ENCODE measurements around the gene TMEM255B. TPM values are rescaled to one million over a fixed set of nuclear protein-coding genes. Genes with fewer than 3 reads are reported as not detected.

The TMEM255B gene
- total RNA-seq, 1 donor from 2014 or later = 20.6 TPM

DNA sequence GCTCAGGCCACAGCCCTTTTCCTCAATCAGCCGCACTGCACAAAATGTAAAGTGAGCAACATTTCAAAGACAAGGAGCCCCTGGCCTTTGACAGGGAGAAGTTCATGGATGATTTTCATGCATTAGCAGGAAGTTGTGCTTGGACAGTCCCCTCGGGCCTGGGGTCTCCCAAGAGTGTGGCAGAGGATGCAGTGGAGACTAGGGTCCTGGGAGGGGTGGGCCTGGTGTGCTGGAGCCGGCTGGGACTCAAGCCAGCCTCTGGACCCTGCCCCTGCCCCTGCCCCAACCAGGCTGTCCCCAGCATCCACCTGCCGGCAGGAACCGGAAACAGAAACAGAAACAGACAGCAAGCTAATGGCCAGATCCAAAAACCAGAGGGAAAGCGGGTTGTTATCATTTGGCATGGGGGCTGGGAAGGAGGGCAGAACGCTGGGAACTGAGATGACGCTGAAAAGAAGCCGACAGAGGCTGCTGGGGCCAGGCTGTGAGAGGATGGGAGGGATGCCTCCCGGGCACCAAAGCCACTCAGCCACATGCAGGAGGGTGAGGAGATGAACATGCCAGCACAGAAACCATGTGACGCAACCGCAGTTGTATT is 102.5 kb downstream of the TMEM255B start:
- peak; percentile 39 for DNase-seq (ENCODE audit: low spot score)

DNA sequence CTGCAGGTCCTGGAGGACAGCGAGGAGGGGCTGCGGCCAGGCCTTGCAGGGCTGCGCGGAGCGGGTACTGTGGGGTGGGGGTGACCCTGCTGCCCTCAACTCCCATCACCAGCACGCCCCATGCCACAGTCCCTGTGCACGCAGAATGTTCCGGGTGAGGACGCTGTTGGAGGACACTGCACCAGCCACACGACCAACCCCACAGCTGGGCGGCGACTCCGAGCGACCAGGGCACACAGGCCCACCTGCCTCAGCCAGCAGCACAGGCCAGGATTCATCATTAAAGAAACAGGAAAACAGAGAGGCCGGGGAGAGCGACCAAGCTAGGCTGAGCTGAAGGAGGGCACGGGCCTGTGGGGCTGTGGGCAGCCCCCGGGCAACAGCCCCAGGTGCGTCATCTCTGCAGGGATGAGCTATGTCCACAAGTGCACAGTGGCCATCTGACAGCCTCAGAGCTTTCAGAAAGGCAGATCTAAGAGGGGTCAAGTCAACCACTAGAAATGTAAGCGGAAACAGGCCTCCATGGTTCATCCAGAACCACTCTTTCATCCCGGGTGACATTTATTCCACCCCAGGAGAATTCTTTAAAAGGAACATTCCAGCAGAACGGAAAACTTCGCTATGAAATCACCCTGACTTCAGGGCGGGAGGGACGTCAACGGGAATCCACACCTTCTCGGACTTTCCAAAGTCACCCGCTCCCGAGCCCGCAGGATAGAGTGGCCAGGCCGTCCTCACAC is 103.3 kb downstream of the TMEM255B start:
- peak; percentile 45 for DNase-seq (ENCODE audit: low spot score)

DNA sequence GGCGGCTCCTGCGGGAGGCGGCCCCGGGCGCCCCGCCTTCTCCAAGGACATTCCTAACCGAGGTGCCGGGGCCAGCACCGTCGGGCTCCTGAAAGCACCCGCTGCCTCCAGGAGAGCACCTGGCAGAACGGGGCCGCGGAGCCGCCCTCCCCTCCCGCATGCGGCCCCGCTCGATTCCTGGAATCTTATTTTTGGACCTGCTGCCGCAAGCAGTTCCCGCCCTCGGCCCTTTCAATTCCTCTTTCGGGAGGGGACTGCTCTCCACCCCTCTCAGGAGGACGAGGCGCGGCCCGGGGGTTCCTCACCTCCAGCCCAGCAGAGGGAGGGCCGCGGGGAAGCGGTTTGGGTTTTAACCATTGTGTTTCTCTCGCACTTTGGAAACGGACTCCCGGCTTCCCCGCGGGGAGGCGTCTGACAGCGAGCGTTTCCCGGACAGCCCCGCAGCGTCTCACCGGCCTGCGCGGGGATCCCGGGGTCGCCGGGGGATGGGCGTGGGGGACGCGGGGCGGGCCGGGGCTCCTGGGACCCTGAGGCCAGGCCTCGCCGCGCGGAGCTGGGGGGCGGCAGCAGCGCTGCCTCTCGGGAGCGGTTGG is 104.0 kb downstream of the TMEM255B start:
- peak; percentile 73 for DNase-seq (ENCODE audit: low spot score)

DNA sequence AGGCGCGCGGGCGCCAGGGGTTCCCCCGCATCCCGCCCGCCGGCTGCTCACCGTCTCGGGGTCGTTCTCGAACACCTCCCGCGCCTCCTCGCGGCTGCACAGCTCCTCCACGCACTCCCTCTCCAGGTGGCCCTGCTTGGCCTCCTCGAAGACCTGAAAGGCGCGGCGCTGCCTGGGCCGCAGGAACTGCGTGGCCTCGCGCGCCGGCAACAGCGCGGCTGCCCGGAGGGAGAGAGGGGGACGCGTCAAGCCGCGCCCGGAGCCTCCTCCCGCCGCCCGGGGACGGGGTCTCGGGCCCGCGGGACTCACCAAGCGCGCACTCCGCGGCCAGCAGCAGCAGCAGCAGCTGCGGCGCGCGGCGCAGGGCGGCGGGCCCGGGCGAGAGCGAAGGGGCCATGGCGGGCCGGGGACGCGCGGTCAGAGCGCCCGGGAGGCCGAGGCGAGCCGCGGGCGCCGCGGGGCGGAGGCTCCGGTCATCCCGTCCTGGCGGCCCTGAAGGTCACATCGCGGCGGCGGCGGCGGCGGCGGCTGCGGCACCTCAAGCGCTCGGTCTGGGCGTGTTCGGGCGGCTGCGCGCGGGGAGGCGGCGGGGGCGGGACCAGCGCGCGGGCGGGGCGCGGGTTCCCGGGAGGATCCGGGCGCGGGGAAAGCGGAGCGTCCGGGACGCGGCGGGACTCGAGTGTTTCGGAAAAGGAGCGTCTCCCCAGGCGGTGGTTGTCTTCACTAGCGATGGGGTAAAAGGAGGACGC is 104.7 kb downstream of the TMEM255B start, which contains the start of gene GAS6:
GAS6 (minus strand) TSS at position 553 of the 749 bp plus-strand sequence; CDS start at position 397, 156 bp downstream.
- DNase-seq (ENCODE audit: low spot score) = peak; percentile 57

DNA sequence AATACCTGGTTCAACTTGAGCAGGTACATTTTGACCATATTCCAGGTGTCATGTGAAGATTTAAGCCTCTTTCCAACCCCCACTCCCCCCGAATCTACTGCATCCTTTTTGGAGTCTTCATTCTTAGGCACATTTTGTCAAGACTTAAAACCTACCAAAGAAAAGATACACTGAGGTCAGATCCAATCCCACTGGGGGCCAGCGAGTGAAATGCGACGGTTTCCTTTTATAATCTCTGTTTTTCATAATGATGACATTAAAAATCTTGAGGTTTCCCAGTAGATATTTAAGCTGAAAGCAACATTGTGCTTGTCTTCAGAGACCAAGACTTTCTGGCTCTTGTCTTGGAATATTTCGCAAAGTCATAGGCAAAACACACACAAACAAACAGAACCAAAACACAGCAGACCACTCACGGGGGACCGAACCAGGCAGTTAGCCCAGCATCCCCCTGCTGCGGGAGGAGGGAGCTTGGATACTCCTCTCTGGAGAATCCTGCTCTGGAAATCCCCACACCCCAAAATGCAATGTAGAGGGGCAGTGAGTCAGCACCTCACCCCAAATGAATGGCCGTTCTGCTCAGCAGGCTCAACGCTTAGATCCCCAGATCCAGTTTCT is 105.4 kb downstream of the TMEM255B start:
- peak; percentile 39 for DNase-seq (ENCODE audit: low spot score)

DNA sequence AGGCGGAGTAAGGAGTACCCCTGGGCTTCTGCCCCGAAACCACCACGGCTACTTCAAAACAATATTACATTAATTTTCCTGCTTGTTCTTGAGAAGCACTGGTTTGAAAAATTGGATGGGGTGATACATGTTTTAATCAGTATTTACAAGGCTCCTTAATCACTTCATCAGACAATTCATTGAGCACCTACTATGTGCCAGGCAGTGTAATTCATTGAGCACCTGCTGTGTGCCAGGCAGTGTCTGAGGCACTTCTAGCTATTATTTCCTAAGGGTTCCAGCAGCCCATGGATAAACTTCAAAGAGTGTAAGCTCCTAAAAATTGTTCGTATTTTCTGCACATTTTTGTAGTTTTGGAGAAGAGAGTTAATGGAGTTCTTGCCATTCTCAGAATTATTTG is 106.4 kb downstream of the TMEM255B start:
- no peak for DNase-seq (ENCODE audit: low spot score)

Other genes with a start within 250 kb of the TMEM255B start
- 54.9 TPM for gene TFDP1, start 174.5 kb upstream of the TMEM255B start, total RNA-seq
- not detected for gene ATP4B, start 101.0 kb upstream of the TMEM255B start, total RNA-seq
- gene GRK1, start 92.0 kb upstream of the TMEM255B start, total RNA-seq = not detected
- 68.1 TPM for gene GAS6, start 104.8 kb downstream of the TMEM255B start, total RNA-seq
- 7.5 TPM for gene C13orf46, start 214.8 kb downstream of the TMEM255B start, total RNA-seq

All from ureter (tissue), 1 donor.